NCI-H2196 (cell line): ENCODE measurements around the gene RGS12.

Experiments
- DNase-seq: peaks from one replicate; lab custom pipeline; 2025; ENCODE audit not compliant: unreplicated experiment; lab: John Stamatoyannopoulos, UW

Gene RGS12, protein sequence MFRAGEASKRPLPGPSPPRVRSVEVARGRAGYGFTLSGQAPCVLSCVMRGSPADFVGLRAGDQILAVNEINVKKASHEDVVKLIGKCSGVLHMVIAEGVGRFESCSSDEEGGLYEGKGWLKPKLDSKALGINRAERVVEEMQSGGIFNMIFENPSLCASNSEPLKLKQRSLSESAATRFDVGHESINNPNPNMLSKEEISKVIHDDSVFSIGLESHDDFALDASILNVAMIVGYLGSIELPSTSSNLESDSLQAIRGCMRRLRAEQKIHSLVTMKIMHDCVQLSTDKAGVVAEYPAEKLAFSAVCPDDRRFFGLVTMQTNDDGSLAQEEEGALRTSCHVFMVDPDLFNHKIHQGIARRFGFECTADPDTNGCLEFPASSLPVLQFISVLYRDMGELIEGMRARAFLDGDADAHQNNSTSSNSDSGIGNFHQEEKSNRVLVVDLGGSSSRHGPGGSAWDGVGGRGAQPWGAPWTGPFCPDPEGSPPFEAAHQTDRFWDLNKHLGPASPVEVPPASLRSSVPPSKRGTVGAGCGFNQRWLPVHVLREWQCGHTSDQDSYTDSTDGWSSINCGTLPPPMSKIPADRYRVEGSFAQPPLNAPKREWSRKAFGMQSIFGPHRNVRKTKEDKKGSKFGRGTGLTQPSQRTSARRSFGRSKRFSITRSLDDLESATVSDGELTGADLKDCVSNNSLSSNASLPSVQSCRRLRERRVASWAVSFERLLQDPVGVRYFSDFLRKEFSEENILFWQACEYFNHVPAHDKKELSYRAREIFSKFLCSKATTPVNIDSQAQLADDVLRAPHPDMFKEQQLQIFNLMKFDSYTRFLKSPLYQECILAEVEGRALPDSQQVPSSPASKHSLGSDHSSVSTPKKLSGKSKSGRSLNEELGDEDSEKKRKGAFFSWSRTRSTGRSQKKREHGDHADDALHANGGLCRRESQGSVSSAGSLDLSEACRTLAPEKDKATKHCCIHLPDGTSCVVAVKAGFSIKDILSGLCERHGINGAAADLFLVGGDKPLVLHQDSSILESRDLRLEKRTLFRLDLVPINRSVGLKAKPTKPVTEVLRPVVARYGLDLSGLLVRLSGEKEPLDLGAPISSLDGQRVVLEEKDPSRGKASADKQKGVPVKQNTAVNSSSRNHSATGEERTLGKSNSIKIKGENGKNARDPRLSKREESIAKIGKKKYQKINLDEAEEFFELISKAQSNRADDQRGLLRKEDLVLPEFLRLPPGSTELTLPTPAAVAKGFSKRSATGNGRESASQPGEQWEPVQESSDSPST (N-terminal part only)

DNA sequence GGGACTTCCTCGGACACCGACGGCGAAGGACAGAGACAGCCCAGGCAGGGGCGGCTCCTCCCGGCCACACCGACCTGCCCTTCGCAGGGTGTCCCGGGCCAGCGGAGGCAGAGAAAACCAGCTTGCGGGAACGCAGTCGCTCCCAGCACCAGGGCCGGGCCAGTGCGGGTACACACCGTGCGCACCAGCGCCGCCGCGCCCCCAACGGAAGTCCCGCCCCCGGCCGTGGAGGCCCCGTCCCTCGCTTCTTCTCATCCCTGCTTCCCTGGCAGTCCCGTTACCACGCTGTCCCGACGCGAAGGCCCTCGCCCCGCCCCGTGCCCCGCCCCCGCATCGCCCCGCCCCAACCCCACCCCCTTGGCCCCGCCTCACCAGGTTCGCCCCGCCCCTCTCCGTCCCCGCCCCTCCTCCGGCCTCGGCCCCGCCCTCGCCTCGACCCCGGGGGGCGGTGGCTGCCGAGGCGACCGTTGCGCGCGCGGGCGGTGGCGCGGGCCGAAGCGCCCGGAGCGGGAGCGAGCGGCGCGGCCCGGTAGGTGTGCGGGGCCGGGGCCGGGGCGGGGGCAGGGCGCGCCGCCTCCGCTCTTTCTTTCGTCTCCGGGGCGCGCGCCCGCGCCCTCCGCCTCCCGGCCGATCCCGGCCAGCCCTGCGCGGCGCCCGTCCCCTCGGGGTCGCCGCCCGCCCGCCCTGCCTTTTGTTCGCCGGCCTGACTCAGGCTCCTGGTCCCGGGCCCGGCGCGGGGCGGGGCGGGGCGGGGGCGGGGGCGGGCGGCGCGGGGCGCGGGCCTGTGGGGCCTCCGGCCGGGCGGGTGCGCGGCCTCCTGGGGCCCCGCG, at the start of gene RGS12:
Gene RGS12, plus strand, starts transcription at position 451 of the 830 bp plus-strand sequence. CDS start 23,150 bp downstream, outside the sequence.
- peak; percentile 94 for DNase-seq

DNA sequence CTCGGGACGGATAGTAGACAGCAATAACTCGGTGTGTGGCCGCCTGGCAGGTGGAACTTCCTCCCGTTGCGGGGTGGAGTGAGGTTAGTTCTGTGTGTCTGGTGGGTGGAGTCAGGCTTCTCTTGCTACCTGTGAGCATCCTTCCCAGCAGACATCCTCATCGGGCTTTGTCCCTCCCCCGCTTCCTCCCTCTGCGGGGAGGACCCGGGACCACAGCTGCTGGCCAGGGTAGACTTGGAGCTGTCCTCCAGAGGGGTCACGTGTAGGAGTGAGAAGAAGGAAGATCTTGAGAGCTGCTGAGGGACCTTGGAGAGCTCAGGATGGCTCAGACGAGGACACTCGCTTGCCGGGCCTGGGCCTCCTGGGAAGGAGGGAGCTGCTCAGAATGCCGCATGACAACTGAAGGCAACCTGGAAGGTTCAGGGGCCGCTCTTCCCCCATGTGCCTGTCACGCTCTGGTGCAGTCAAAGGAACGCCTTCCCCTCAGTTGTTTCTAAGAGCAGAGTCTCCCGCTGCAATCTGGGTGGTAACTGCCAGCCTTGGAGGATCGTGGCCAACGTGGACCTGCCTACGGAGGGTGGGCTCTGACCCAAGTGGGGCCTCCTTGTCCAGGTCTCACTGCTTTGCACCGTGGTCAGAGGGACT, 49.6 kb upstream of the RGS12 start:
- no peak for DNase-seq

DNA sequence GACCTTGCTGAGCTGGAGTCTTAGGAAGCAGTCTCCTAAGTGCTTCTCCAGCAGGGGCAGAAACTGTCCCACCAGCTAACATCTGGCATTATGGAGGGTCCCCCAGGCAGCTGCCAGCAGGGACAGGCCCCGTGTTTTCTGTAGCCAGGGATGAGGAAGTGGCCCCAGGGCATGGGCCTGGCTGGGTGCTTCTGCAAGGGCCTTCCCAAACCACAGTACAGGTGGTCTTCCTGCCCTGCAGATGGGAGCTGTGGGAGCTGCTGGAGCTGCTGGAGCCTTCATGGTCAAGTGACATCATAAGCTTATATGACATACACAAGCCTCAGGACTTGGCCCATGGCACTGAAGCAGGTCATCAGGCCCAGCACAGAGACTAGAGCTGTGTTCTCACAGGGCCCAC, 48.8 kb upstream of the RGS12 start:
- no peak for DNase-seq

DNA sequence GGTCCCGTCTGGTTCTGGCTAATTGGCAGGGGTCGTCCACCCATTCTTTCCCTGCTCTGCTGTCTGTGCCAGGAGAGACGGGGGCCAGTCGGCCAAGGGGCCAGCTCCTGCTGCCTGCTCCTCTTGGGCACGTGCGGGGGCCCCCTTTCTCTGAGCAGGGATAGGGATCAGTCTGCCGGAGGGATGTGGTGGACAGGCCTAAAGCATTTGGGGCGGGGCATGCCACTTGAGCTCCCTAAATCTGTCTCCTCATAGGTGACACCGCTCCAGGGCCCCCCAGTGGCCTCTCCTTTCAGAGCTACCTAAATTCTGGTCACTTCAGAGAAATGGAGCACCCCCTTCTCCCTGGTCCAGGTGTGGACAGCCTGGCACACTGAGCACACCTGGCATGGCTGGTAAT, 48.1 kb upstream of the RGS12 start:
- no peak for DNase-seq

DNA sequence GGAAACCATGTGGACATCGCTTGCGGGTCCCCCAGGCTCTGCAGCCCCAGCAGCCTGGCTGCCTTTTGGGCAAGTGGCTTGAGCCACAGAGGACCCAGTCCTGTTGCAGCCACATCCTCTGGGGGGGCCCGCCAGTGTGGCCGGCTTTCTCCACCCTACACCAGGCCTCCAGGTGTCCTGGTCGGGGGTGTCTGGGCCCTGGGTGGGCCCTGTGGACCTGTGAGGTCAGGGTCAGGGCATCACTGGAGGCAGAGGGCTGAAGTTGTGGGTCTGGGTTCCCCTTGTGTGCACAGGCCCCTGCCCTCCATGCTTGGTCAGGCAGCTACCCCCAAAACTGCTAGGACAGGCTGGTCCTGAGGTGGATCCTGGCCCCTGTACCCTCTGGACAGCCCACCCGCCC, 47.1 kb upstream of the RGS12 start:
- DNase-seq = no peak

DNA sequence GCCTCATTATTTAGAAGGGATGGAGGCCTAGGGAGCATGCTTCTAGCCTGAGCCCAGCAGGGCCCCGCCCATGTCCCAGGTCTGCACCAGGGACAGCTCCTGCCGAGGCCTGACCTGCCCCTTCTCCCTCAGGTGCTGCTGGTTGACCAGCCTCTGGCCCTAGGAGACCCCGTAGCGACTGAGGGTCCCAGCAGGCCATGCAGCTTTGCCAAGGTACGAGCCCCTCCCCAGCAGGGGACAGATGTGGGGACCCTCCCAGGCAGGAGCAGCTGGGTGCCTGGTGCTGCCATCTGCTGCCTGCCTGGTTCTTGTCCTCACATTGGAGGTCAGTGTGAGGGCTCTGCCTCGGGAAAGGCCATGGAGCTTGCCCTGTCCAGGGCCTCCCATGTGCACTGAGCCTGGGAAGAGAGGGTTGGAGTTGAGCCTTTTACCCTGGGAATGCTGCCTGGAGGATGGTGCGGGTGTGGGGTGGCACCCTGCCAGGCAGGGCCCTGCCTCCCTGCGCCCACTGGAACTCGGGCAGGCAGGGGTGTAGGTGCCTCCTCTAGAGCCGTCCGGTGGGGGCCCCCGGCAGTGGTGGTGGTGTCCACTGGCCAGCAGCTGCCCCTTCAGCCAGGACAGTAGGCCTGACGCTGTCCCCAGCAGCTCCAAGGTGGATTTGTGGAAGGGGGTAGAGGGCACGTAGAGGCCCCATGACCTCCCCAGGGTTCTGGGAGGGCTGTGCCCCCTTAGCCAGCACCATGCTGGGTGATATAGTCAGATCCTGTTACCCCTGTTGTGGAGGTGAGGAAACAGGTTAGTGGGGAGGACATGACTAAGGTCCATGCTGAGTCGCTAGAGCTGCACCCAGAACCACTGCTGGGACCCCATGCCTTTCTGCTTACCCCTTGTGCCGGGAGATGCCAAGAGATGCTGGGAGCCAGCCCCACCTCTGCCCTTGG, 46.1 kb upstream of the RGS12 start:
- DNase-seq = no peak

DNA sequence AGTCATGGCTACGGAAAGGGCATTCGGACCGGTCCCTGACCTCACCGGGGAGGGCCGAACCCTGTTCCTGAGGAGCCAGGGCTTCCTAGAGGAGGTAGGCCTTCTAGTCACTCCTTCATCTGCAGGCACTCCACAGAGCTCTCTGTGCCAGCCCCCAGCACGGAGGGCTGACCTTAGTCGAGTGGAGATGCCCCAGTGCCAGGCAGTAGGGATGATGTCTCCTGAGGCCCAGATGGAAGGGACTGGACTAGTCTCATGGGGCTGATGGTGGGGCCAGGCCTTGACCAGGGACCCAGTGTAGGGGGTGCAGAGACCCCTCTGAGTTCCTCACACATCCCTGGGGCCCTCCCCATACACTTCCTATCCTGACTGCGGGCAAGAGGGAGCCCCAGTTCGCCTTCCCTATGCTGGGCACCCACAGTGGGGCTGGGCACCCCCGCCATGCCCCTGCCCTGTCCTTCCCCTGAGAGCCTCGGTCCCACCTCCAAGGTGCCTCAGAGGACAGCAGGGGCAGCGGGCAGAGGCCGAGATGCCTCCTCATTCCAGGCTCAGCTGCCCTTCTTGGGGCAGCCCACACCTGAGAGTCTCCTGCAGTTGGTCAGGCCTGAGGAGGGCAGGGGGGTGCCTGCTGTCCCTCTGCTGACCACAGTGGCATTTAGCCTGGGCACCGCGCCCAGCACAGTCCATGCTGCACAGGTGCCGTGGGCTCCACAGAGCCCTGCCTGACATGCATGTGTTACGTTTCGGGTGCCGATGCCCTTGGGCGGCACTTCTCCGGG, 45.2 kb upstream of the RGS12 start:
- no peak for DNase-seq

DNA sequence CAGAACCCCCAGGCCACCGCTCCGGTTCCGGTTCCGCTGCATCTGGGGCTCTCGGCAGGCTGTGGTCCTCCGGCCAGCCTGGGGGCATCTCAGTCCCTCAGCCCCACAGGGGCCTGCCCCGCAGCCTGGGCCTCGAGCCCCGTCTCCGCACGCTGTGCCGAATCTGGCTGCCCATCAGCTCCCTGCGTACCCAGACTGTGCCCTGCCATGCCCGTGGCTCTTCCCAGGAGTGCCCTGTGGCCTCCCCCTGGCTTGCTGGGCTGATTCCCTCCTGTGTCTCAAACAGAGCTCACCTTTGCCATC, 44.7 kb upstream of the RGS12 start:
- DNase-seq = no peak

DNA sequence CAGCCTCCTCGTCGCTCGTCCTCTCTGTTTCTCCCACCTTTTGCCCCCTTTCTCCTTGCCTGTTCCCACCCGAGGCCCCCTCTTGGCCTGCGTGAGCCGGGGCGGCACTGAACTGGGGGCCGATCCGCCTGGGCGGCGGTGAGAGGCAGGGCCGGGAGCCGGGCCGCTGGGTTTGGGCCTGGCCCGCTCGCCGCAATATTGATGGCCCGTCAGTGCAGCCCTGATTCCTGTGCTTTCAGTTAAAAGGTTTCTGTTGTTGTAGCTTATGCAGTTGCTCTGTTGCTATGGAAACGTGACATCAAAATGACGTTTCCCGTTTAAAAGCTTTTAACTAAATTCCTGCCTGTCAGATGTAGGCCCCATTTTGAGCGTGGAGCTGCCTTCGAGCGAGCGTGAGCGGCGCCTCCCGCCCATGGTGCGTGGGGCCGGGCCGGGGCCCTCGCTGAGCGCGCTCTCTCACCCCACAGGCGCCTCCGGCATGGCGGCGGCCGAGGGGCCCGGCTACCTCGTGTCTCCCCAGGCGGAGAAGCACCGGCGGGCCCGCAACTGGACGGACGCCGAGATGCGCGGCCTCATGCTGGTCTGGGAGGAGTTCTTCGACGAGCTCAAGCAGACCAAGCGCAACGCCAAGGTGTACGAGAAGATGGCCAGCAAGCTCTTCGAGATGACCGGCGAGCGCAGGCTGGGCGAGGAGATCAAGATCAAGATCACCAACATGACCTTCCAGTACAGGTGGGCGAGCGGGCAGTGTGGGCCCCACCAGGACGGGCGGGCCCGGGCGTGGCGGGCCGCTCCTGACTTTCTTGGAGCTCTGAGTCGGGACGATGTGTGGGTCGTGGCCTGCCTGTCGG, 43.8 kb upstream of the RGS12 start, which contains the start of gene MSANTD1:
Gene MSANTD1, plus strand, starts transcription at position 349 of the 851 bp plus-strand sequence. Its CDS starts 64 bp downstream, at position 413.
- no peak for DNase-seq

DNA sequence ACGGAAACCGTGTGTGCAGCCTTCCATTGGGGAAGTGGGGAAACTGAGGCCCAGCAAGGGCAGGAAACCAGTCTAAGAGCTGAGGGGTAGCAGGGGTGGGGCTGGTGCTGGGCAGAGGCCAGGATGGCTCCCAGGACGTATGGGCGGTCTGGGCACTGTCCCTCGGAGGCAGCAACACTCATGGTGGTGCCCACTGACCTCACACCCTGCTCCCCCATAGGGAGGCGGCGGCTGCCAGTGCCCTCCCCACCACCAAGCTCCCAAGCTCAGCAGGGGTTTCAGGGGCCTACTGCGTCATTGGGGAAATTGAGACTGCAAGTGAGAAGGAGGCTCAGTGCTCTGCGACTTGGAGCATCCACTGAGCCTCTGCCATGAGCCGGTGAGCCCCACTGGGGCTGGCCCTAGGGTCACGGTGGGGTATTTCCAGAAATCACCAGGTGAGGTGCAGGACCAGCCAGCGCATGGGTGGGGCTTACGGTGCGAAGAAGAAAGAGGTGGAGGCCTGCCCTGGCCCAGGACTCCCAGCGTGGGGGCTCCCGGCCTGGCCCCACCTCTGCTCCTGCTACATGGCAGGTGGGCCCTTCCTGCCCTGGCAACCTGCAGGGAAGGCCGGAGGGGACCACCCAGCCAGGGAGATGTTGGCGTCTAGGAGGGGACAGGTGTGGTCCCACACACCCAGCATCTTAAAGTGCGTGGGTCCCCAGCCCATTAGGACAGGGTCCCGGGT, 42.9 kb upstream of the RGS12 start:
- no peak for DNase-seq

DNA sequence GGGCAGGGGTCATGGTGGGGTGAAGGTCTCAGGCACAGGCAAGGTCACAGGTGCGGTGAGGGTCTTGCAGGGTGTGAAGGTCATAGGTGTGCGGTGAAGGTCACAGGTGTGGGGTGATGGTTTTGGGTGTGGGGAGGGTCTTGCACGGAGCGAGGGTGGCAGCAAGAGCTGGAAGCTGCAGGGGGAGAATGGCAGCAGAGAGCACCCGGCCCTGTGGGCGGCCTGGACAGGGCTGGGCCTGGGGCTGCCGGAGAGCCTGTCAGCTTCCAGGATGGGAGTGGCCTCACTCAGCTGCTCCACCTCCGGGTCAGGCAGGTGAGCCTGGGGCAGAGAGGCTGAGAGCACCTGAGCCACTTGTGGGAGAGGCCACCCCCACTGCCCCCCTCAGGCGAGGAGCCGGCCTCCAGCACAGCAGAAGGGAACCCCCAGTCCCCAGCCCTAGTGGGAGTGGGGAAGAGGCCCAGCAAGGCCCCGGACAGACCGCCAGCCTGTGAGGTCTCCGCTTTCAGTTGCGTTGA, 42.3 kb upstream of the RGS12 start:
- DNase-seq = peak; percentile 48

DNA sequence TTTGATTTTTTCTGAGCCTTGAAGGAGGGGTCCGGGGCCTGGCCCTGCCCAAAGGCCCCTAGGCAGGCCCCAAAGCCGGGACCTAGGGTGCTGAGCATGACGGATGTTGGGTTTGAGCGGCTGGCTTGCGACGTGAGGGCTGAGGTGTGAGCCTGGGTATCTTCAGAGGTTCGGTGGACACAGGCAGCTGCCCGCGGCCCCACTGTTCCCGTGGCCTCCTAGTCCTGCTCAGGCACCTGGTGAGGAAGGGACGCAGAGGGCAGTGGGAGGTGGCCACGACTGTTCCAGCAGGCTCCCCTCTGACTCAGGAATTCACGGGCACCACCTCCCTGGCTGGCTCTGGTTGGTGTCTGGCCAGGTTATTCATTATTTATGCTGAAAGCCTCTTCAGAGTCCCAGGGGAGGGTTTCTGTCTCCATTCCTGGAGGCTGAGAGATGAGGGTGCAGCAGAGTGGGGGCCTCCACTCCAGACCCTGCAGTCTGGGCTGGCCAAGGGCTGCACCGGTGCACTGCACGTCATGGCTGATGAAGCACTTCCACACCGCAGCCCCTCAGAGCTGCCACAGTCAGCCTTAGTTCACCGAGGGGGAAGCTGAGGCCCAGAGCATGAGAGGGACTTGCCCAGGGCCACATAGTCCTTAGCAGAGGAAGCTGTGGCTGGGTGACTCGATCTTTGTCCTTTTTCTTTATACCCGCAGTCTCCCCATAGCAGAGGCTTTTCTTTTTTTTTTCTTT, 41.7 kb upstream of the RGS12 start:
- peak; percentile 34 for DNase-seq

DNA sequence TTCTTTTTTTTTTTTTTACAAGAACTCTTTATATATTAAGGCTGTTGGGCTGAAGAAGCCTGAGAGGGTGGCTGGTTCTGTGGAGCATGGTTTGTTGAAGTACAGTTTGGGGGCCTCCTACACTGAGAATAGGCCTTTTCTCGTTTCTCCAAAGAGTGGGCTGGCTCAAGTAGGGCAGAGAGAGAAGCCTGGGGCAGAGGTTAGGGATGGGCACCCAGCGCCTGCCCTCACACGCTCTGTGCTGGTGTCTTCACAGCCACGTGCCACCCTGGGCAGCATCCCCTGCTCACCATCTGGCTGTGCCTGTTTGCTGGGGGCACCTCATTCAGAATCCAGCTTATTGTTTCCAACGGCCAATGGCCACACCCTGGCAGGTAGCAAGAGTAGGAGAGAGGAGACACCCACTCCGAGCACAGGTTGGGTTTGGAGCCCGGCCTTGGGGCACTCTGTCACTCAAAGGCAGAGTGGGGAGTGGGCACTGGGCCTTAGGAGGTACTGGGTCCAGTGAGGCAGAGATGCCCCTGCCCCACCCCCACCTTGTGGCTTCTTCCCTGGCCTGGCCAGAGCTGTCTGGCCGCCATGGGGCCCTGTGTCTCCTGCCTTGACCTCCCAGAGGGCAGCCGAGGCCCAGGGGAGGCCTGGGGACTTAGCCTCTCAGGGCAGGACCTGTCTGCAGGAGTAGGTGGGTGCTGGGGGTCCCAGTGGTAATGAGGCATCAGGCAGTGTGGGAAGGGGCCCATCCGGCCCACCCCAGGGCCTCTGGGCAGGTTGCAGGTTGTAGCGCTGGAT, 40.9 kb upstream of the RGS12 start:
- no peak for DNase-seq

DNA sequence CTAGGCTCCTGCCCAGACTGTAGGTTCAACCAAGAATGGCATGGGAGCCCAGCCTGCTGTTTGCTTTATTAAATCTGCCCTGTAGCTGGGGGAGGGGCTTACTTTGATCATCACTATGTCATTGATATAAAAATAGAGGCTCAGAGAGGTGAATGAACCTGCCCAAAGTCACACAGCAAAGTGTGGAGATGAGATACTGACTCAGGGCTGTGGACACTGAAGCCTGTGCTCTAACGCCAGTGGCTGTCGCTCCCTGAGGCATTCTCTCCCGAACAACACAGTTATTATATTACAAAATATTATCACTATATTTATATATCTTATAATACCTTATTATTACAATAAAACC, 40.4 kb upstream of the RGS12 start:
- DNase-seq = no peak
